Liver (tissue), 9 donors: ENCODE measurements around the gene JAZF1. TPM values are rescaled to one million over a fixed set of nuclear protein-coding genes. Genes with fewer than 3 reads are reported as not detected.

ENCODE experiments used
- DNase-seq: peaks from one replicate; pipeline ENCODE4 v3.0.0-alpha.2; 2017; ENCODE audit warnings: low spot score
- H3K27ac ChIP-seq, 2 donors: one replicate each; pipeline ENCODE4 v1.7.0; 2013; ENCODE audit warnings: inconsistent platforms in 2 of 2, low read length in 2 of 2, control low read depth in 1 of 2, low read depth in 1 of 2, mild to moderate bottlenecking in 1 of 2
- H3K27me3 ChIP-seq, 4 donors: one replicate each; pipeline versions ENCODE4 v1.6.1 to v1.7.0; 2013; ENCODE audit warnings: low read length in 3 of 4, inconsistent platforms in 1 of 4, mild to moderate bottlenecking in 1 of 4, moderate library complexity in 1 of 4; ENCODE audit not compliant: control insufficient read depth in 4 of 4, insufficient read depth in 4 of 4
- H3K36me3 ChIP-seq, 4 donors: one replicate each; pipeline versions ENCODE4 v1.6.1 to v1.7.0; 2013; ENCODE audit warnings: low read length in 3 of 4, mild to moderate bottlenecking in 3 of 4, low read depth in 1 of 4, moderate library complexity in 1 of 4; ENCODE audit not compliant: control insufficient read depth in 4 of 4, insufficient read depth in 3 of 4
- H3K4me1 ChIP-seq, 4 donors: one replicate each; pipeline versions ENCODE4 v1.6.1 to v1.7.0; 2013; ENCODE audit warnings: low read length in 3 of 4, mild to moderate bottlenecking in 3 of 4, moderate library complexity in 1 of 4; ENCODE audit not compliant: control insufficient read depth in 4 of 4, insufficient read depth in 4 of 4
- H3K4me3 ChIP-seq, 3 donors: one replicate each; pipeline versions ENCODE4 v1.6.1 to v1.7.0; 2013; ENCODE audit warnings: low read length in 3 of 3, control low read depth in 1 of 3, low read depth in 1 of 3, mild to moderate bottlenecking in 1 of 3
- H3K9ac ChIP-seq, 2 donors: one replicate each; pipeline ENCODE4 v1.7.0; 2013; ENCODE audit warnings: low read length in 2 of 2, mild to moderate bottlenecking in 2 of 2, moderate library complexity in 2 of 2, control low read depth in 1 of 2, low read depth in 1 of 2
- H3K9me3 ChIP-seq, 4 donors: one replicate each; pipeline versions ENCODE4 v1.6.1 to v1.7.0; 2013; ENCODE audit warnings: low read length in 3 of 4; ENCODE audit not compliant: control insufficient read depth in 4 of 4
- EGR1 ChIP-seq, 2 donors: IDR thresholded peaks; 2 replicates each; pipeline ENCODE4 v1.6.1; 2016 to 2018; ENCODE audit warnings: antibody characterized with exemption in 2 of 2, low read depth in 2 of 2
- FOXA1 ChIP-seq: IDR thresholded peaks from 2 replicates; pipeline ENCODE4 v1.6.1; 2016; ENCODE audit warnings: antibody characterized with exemption
- FOXA2 ChIP-seq: IDR thresholded peaks from 2 replicates; pipeline ENCODE4 v1.6.1; 2016; ENCODE audit warnings: antibody characterized with exemption
- GABPA ChIP-seq, 2 donors: IDR thresholded peaks in 1 of 2; conservative IDR thresholded peaks in 1 of 2; 2 replicates each; pipeline ENCODE4 v1.6.1; 2016; ENCODE audit warnings: antibody characterized with exemption in 2 of 2, mild to moderate bottlenecking in 1 of 2, moderate library complexity in 1 of 2
- HNF4A ChIP-seq, 2 donors: conservative IDR thresholded peaks; 2 replicates each; pipeline ENCODE4 v1.6.1; 2016; ENCODE audit warnings: antibody characterized with exemption in 2 of 2, mild to moderate bottlenecking in 2 of 2
- HNF4G ChIP-seq: IDR thresholded peaks from 2 replicates; pipeline ENCODE4 v1.6.1; 2016; ENCODE audit warnings: antibody characterized with exemption
- JUND ChIP-seq, 2 donors: IDR thresholded peaks; 2 replicates each; pipeline ENCODE4 v1.6.1; 2016; ENCODE audit warnings: antibody characterized with exemption in 2 of 2
- NR2F2 ChIP-seq: IDR thresholded peaks from 2 replicates; pipeline ENCODE4 v1.6.1; 2016; ENCODE audit warnings: antibody characterized with exemption
- RAD21 ChIP-seq, 2 donors: IDR thresholded peaks; 2 replicates each; pipeline ENCODE4 v1.6.1; 2016; ENCODE audit warnings: antibody characterized with exemption in 2 of 2, mild to moderate bottlenecking in 2 of 2
- RXRA ChIP-seq, 2 donors: IDR thresholded peaks; 2 replicates each; pipeline ENCODE4 v1.6.1; 2017 to 2018; ENCODE audit warnings: antibody characterized with exemption in 2 of 2, mild to moderate bottlenecking in 1 of 2
- TAF1 ChIP-seq: conservative IDR thresholded peaks from 2 replicates; pipeline ENCODE4 v1.6.1; 2016; ENCODE audit warnings: antibody characterized with exemption, mild to moderate bottlenecking
- YY1 ChIP-seq: IDR thresholded peaks from 2 replicates; pipeline ENCODE4 v1.6.1; 2016; ENCODE audit warnings: antibody characterized with exemption, mild to moderate bottlenecking
- WGBS: extraction: QIAGEN DNeasy Blood & Tissue Kit; methylation state at CpG from one replicate; pipeline ENCODE4 v1.1.7; 2013; 5-methylcytosine and 5-hydroxymethylcytosine counted together
- polyA plus RNA-seq, 2 donors: library from polyadenylated mRNA; stranded (reverse) in 1 of 2; unstranded in 1 of 2; fragments of 200-250 nt in 1 of 2; fragments of >200 nt in 1 of 2; fragmentation: Nextera tagmentation in 1 of 2; extraction: Ambion mirVana in 1 of 2; gene quantifications; one replicate each; pipeline versions ENCODE4 v1.2.1 to v1.2.3, GENCODE V29; 2013 to 2015
- total RNA-seq, 2 donors: library from RNA; depleted of rRNA; stranded (reverse); fragments of >200 nt; gene quantifications; one replicate each; pipeline ENCODE4 v1.2.3, GENCODE V29; 2014
- TF ChIP-seq, protein P1 (sequence below): IDR thresholded peaks from 2 replicates; pipeline ENCODE4 v1.6.1; 2016; ENCODE audit warnings: antibody characterized with exemption, mild to moderate bottlenecking
- TF ChIP-seq, protein P2 (sequence below): IDR thresholded peaks from 2 replicates; pipeline ENCODE4 v1.6.1; 2016; ENCODE audit warnings: antibody characterized with exemption
- TF ChIP-seq, protein P3 (sequence below): fragments of 150-350 bp; IDR thresholded peaks from 2 replicates; pipeline ENCODE4 v1.5.1; 2017; ENCODE audit warnings: improper control_type of control experiment, low read depth, low read length; ENCODE audit not compliant: missing input control
- TF ChIP-seq, protein P4 (sequence below): IDR thresholded peaks from 2 replicates; pipeline ENCODE4 v1.6.1; 2016; ENCODE audit warnings: antibody characterized with exemption
- TF ChIP-seq, protein P5 (sequence below): IDR thresholded peaks from 2 replicates; pipeline ENCODE4 v1.6.1; 2016; ENCODE audit warnings: antibody characterized with exemption
- donor health status: healthy.
- donor health status: healthy.
- donor health status: healthy.
- donor health status: healthy.
- donor health status: healthy.

Gene JAZF1
- total and polyA plus RNA-seq, 4 donors: 2.7 to 17.8 (median 4.0) TPM

DNA sequence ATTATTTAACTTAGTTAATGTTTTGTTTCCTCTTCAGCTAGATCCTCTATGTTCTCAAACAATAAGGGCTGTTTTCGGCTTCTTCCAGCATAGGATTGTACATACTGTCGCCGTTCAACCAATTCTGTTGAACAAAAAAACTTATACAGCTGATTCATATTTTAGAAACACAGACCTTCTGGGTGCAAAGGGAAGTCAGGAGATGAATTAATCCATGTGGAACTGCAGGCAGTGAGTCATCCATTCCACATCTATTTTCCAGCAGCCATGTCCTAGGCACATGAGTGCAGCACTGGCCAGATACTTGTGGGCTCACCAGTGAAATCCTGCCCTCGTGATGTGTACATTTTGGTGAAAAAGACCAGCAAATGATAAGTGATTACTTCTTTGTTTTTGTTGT lies 163.2 kb downstream of the JAZF1 start:
- H3K36me3 ChIP-seq: no peaks in the 10 kb centered on the region
- DNase-seq: no peak
- TF ChIP-seq HNF4A (conservative IDR thresholded peaks at IDR 0.05) (no peak), NR2F2 (no peak), RXRA (IDR thresholded peaks at IDR 0.05) (no peak)
- TF ChIP-seq, protein P1, sequence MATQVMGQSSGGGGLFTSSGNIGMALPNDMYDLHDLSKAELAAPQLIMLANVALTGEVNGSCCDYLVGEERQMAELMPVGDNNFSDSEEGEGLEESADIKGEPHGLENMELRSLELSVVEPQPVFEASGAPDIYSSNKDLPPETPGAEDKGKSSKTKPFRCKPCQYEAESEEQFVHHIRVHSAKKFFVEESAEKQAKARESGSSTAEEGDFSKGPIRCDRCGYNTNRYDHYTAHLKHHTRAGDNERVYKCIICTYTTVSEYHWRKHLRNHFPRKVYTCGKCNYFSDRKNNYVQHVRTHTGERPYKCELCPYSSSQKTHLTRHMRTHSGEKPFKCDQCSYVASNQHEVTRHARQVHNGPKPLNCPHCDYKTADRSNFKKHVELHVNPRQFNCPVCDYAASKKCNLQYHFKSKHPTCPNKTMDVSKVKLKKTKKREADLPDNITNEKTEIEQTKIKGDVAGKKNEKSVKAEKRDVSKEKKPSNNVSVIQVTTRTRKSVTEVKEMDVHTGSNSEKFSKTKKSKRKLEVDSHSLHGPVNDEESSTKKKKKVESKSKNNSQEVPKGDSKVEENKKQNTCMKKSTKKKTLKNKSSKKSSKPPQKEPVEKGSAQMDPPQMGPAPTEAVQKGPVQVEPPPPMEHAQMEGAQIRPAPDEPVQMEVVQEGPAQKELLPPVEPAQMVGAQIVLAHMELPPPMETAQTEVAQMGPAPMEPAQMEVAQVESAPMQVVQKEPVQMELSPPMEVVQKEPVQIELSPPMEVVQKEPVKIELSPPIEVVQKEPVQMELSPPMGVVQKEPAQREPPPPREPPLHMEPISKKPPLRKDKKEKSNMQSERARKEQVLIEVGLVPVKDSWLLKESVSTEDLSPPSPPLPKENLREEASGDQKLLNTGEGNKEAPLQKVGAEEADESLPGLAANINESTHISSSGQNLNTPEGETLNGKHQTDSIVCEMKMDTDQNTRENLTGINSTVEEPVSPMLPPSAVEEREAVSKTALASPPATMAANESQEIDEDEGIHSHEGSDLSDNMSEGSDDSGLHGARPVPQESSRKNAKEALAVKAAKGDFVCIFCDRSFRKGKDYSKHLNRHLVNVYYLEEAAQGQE: no peak
- 97% methylated on average over 4 of the region's 4 CpGs for WGBS
- peaks cover 0 to 7% (median 1%) of the 10 kb centered on the region in 4 donors for H3K4me1 ChIP-seq
- H3K9ac ChIP-seq: no peak overlapping the region
- no peak overlapping the region for H3K4me3 ChIP-seq
- H3K27me3 ChIP-seq: no peaks in the 10 kb centered on the region
- no peaks in the 10 kb centered on the region for H3K9me3 ChIP-seq
- H3K27ac ChIP-seq: no peak overlapping the region

DNA sequence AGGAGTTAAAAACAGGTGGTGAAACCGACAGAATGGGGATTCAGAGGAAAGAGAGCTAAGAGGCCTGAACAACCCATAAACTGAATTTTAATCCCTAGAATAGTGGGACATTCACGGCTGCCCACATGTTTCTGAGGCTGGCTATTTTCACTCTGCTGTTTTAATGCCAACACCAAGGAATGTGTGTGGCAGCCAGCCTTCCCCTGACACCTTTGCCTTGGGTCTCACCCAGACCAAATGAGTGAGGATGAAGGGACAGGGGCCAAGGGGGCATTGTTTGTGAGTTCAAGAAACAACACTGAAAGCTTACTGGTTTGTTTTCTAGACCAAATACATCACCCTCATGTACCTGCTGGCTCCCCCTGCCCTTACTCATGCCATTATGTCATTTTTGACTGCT lies 164.3 kb downstream of the JAZF1 start:
- Histone ChIP-seq H3K36me3 (no peaks in the 10 kb centered on the region), H3K4me3 (no peak overlapping the region), H3K9me3 (no peaks in the 10 kb centered on the region), H3K9ac (no peak overlapping the region), H3K4me1 (peaks cover 0 to 7% (median 1%) of the 10 kb centered on the region in 4 donors), H3K27me3 (no peaks in the 10 kb centered on the region), H3K27ac (no peak overlapping the region)
- TF ChIP-seq RXRA (IDR thresholded peaks at IDR 0.05) (no peak), TAF1 (no peak), FOXA2 (no peak), HNF4A (conservative IDR thresholded peaks at IDR 0.05) (no peak), YY1 (no peak), JUND (IDR thresholded peaks at IDR 0.05) (no peak), HNF4G (no peak), FOXA1 (no peak), NR2F2 (no peak), EGR1 (IDR thresholded peaks at IDR 0.05; ENCODE audit: low read depth in 2 of 2) (no peak), RAD21 (IDR thresholded peaks at IDR 0.05) (no peak), GABPA (IDR thresholded peaks at IDR 0.05 in 1 of 2, conservative IDR thresholded peaks at IDR 0.05 in 1 of 2) (no peak)
- TF ChIP-seq, protein P2, sequence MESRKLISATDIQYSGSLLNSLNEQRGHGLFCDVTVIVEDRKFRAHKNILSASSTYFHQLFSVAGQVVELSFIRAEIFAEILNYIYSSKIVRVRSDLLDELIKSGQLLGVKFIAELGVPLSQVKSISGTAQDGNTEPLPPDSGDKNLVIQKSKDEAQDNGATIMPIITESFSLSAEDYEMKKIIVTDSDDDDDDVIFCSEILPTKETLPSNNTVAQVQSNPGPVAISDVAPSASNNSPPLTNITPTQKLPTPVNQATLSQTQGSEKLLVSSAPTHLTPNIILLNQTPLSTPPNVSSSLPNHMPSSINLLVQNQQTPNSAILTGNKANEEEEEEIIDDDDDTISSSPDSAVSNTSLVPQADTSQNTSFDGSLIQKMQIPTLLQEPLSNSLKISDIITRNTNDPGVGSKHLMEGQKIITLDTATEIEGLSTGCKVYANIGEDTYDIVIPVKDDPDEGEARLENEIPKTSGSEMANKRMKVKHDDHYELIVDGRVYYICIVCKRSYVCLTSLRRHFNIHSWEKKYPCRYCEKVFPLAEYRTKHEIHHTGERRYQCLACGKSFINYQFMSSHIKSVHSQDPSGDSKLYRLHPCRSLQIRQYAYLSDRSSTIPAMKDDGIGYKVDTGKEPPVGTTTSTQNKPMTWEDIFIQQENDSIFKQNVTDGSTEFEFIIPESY: no peak
- TF ChIP-seq, protein P3, sequence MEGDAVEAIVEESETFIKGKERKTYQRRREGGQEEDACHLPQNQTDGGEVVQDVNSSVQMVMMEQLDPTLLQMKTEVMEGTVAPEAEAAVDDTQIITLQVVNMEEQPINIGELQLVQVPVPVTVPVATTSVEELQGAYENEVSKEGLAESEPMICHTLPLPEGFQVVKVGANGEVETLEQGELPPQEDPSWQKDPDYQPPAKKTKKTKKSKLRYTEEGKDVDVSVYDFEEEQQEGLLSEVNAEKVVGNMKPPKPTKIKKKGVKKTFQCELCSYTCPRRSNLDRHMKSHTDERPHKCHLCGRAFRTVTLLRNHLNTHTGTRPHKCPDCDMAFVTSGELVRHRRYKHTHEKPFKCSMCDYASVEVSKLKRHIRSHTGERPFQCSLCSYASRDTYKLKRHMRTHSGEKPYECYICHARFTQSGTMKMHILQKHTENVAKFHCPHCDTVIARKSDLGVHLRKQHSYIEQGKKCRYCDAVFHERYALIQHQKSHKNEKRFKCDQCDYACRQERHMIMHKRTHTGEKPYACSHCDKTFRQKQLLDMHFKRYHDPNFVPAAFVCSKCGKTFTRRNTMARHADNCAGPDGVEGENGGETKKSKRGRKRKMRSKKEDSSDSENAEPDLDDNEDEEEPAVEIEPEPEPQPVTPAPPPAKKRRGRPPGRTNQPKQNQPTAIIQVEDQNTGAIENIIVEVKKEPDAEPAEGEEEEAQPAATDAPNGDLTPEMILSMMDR: no peak
- TF ChIP-seq, protein P1: no peak
- TF ChIP-seq, protein P4, sequence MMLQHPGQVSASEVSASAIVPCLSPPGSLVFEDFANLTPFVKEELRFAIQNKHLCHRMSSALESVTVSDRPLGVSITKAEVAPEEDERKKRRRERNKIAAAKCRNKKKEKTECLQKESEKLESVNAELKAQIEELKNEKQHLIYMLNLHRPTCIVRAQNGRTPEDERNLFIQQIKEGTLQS: no peak
- TF ChIP-seq, protein P5, sequence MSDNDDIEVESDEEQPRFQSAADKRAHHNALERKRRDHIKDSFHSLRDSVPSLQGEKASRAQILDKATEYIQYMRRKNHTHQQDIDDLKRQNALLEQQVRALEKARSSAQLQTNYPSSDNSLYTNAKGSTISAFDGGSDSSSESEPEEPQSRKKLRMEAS: no peak
- DNase-seq: no peak
- 92% methylated on average over 2 of the region's 2 CpGs for WGBS
